GM10266 (cell line): ENCODE measurements around the gene SLC37A1.
"Not testable (repeated sequence)": the region's sequence is repeated elsewhere in the genome, so short reads cannot be mapped to it uniquely, and the experiment has no call there.

ENCODE experiments used
- DNase-seq: peaks from one replicate; pipeline ENCODE4 v3.0.0; 2012; ENCODE audit errors: extremely low spot score
- TF ChIP-seq, protein P1 (sequence below): IDR thresholded peaks from 2 replicates; pipeline ENCODE4 v1.5.1; 2012; ENCODE audit warnings: mild to moderate bottlenecking, low read depth; ENCODE audit not compliant: control insufficient read depth, insufficient read depth; ENCODE audit errors: missing control alignments

SLC37A1 gene

DNA sequence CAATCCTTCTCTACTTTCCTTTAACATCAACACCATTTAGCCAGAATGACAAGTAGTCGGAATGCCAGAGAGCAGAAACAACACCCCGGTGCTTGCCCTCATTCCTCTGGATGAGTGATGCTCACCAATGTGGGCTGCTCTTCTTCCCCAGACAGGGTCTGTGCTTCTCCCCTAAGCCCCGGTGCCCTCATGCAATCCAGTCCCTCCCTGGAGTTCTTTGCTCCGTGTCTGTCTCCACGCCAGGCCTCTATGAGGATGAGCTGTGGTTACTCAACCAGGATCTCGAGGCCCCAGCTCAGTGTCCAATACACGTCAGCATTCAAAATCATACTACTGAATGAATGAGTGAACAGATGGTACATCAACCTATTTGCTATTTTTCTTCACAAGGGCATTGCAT, 110.0 kb downstream of the SLC37A1 start:
- no peak for DNase-seq
- TF ChIP-seq, protein P1, sequence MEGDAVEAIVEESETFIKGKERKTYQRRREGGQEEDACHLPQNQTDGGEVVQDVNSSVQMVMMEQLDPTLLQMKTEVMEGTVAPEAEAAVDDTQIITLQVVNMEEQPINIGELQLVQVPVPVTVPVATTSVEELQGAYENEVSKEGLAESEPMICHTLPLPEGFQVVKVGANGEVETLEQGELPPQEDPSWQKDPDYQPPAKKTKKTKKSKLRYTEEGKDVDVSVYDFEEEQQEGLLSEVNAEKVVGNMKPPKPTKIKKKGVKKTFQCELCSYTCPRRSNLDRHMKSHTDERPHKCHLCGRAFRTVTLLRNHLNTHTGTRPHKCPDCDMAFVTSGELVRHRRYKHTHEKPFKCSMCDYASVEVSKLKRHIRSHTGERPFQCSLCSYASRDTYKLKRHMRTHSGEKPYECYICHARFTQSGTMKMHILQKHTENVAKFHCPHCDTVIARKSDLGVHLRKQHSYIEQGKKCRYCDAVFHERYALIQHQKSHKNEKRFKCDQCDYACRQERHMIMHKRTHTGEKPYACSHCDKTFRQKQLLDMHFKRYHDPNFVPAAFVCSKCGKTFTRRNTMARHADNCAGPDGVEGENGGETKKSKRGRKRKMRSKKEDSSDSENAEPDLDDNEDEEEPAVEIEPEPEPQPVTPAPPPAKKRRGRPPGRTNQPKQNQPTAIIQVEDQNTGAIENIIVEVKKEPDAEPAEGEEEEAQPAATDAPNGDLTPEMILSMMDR, result no peak

DNA sequence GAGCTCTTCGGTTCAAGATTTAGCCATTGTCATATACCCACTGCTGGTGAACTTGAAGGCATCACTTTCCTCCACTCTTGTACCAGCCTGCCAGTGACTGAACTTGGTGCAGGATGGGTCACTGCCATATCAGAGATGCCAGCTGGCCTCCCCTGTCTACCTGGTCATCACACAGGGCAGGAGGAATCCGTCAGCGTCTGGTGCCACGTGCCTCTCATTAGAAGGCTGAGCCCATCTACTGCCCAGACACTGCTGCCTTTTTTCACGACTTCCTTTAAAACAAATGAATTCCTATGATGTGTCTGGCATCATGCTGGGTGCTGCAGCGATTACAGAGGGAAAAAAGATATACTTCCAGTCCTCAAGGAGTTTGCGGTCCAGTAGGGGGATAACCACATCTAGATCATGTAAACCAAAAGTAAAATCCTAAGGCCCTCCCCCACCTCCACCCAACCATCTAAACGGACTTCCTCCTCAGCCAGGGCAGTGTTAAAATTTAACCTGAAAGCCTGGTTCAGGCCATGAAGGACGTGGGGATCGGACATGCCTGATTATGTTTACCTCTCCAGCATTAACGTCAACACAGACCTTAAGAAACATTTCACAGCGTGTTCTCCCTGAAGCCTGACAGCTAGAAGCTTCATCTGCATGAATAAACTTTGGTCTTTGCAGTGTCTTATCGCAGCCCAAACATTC, 110.6 kb downstream of the SLC37A1 start:
- no peak for DNase-seq
- TF ChIP-seq, protein P1, result no peak

DNA sequence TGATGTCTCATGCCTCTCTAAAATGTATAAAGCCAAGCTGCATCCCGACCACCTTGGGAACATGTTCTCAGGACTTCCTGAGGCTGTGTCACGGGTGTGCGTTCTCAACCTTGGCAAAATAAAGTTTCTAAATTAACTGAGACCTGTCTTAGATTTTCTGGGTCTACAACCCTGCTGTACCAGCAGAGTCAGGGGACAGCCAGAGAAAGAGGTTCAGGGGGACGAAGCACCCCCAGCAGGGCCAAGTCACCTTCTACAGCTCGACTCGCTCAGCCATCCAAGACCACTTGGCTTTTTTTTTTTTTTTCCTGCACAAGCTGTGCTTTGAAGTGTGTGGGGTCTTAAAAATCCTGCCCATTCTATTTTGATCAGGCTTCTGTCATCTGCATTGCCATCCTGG, 111.3 kb downstream of the SLC37A1 start:
- no peak for DNase-seq
- TF ChIP-seq, protein P1, result no peak

DNA sequence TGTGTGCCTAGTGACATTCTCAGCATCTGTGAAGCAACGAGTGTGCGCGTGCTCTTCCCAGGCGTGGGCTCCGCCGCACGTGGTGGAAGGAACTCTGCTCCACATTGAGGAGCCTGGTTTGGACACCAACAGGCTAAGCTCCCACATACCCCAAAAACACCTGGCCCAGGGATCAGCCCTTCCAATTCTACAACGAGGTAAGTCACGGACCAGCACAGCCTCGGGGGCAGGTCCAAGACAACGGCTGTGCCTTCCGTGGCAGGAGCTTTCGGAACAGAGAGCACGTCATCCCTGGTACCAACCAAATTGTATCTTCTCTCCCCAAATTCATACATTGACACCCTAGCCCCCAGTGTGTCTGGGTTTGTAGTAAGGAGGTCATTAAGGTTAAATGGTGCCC, 112.5 kb downstream of the SLC37A1 start:
- DNase-seq, result no peak
- TF ChIP-seq, protein P1, result no peak

DNA sequence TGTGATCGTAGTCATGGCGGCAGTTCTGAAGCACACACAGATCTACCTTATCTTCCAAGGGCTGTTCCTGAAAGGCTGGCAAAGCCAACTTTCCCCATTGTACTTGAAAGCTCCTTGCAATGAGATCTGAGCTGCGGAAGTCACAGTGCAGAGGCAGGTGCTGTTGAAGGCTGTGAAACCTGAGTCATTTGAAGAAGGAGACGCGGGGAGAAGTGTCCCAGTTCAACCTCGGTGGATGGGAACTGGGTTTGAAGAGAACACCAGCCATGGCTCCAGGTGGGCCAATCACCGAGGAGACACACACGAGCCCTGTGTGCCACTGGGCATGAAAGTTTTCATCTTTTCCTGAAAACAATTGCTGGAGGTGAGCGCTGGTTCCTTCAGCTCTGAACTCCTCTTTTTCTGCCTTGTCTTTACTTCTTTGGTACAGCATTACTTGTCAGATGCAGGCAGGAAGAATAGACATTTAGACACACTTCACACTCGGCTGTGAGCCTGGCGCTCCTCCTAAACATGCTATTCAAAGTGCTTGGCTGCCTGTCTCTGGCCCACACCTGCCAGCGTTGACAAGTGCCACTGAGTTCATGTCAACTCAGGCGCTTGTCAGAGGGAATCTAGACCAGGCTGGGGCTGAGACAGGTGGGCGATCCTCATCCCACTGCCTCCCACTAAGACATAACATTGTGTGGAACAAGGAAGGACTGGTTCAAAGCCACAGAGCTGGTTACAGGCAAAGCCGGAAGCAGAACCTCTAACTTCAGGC, 114.1 kb downstream of the SLC37A1 start:
- DNase-seq, result no peak
- TF ChIP-seq, protein P1, result no peak

DNA sequence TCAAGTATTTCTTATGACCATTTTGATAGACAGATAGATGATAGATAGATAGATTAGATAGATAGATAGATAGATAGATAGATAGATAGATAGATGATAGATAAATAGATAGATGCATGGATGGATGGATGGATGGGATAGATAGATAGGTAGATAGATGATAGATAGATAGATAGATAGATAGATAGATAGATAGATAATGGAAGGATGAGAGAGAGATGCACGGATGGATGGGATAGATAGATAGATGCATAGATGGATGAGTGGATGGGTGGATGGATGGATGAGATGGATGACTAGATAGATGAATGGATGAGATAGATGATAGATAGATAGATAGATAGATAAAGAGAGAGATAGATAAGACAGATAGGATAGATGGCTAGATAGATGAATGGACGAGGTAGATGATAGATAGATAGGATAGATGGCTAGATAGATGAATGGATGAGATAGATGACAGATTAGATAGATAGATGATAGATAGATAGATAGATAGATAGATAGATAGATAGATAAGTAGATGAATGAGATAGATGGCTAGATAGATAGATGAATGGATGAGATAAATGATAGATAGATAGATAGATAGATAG, 114.9 kb downstream of the SLC37A1 start:
- not testable (repeated sequence) for DNase-seq

DNA sequence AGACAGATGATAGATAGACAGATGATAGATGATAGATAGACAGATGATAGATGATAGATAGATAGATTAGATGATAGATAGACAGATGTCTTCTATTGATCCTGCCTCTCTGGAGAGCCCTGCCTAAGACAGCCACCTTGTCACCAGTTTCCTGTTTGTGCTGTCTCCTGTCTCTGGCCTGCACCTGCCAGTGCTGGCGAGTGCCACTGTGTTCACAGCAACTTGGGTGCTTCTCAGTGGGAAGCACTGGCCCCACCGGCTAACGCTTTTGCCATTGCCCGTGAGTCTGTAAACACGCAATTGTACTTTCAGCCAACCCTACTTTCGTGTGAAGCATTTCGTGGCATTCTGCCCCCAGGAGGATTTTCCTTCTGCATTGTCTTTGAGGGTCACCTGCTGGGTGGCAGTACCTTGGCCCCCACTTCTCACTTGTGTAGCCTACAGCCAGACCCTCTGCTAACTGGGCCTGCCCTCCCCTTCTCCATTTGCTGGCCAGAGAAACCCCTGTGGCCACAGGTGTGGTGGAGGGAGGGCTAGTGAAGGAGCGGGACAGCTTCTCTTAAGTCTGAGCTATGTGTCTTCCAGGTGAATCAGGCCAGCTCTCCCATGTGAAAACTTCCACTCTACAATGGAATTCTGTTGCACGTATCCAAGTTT, 116.4 kb downstream of the SLC37A1 start:
- DNase-seq, result no peak

More for the DNA sequence above, 116.4 kb downstream of the SLC37A1 start:
- TF ChIP-seq, protein P1, result no peak
